Posterior vena cava (tissue), 2 donors: ENCODE measurements around the gene ALKBH8. TPM values are rescaled to one million over a fixed set of nuclear protein-coding genes. Genes with fewer than 3 reads are reported as not detected.

Experiments used
- DNase-seq: peaks from one replicate; pipeline ENCODE4 v3.0.0-alpha.2; 2020; ENCODE audit warnings: low spot score
- intact Hi-C, 2 donors: fragments of 100-400 bp; cut with DNase I; formaldehyde crosslinking; loops; one replicate each; pipeline versions ENCODE4 v1.14.1 to v1.14.2; 2022 to 2023
- long read RNA-seq, 2 donors: library from polyadenylated mRNA; unstranded; transcript quantifications; one replicate each; pipeline ENCODE4 v2.0.0, GENCODE V29; 2020 to 2021
- total RNA-seq, 2 donors: library from RNA; stranded (reverse); fragmentation: NEBNext Ultra II Directional; extraction: Animal tissue kit (Norgen Biotek cat#: 25700); gene quantifications; one replicate each; pipeline ENCODE4 v1.2.1, GENCODE V29; 2021
- donor health status: DM: yes; HTN: yes; CAD: no.
- donor health status: DM: yes; HTN: yes; CAD: no.

The ALKBH8 gene, protein sequence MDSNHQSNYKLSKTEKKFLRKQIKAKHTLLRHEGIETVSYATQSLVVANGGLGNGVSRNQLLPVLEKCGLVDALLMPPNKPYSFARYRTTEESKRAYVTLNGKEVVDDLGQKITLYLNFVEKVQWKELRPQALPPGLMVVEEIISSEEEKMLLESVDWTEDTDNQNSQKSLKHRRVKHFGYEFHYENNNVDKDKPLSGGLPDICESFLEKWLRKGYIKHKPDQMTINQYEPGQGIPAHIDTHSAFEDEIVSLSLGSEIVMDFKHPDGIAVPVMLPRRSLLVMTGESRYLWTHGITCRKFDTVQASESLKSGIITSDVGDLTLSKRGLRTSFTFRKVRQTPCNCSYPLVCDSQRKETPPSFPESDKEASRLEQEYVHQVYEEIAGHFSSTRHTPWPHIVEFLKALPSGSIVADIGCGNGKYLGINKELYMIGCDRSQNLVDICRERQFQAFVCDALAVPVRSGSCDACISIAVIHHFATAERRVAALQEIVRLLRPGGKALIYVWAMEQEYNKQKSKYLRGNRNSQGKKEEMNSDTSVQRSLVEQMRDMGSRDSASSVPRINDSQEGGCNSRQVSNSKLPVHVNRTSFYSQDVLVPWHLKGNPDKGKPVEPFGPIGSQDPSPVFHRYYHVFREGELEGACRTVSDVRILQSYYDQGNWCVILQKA
- total RNA-seq = 10 to 100 TPM; 10.3 to 10.7 TPM
- long read RNA-seq, donor 1, partial matches to known transcripts = 1 of 2 reads
- long read RNA-seq, donor 1, other reads (novel, unspliced or antisense) = 1 of 2 reads
- long read RNA-seq, donor 2, full-length matches to known transcripts = 6 of 13 reads
- long read RNA-seq, donor 2, partial matches to known transcripts = 4 of 13 reads
- long read RNA-seq, donor 2, other reads (novel, unspliced or antisense) = 3 of 13 reads

DNA sequence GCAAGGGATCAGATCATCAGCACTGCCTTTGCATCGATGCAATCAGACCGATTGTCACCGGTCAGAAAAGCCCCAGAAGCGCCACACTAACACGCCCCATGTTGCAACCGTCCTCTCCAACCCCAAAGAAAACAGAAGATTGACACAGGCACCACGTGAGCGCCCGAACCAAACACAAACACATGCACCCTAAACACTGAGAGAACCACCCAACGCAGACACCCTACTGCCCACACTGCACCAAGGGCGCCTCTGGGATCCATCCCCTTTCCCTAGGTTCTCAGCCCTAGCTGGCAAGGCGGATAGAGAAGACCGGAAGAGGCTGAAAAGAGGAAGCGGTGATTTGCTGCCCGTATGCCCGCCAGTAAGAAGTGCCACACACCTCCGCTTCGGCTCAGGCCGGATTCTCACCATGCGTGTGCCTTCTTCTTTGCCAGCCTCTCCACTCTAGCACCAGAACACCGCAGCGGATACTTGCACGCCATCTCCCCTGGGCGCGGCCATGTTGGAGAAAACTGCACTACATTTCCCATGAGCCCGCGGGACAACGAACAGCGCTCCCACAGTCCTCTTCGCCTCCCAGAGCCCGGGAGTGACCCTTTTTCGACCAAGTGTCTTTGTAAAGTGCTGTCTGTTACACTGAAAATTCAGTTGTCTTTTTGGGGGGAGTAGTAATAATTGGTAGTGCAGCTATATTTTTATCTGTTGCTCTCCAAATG lies at the start of gene ALKBH8:
ALKBH8 (minus strand) TSS at position 517 of the 719 bp plus-strand sequence. CDS start 4,842 bp downstream, outside the sequence.
- DNase-seq = peak; percentile 91
- intact Hi-C loops = loop anchor here in 1 of 2 donors (5.0 kb wide), 2 partner anchors 122 to 207 kb away; no protein-coding TSS in a partner anchor

GRCh38 chr11:107612445-107612844 lies 46.9 kb upstream of the ALKBH8 start:
- intact Hi-C loops = no loop called here
- no peak for DNase-seq

DNA sequence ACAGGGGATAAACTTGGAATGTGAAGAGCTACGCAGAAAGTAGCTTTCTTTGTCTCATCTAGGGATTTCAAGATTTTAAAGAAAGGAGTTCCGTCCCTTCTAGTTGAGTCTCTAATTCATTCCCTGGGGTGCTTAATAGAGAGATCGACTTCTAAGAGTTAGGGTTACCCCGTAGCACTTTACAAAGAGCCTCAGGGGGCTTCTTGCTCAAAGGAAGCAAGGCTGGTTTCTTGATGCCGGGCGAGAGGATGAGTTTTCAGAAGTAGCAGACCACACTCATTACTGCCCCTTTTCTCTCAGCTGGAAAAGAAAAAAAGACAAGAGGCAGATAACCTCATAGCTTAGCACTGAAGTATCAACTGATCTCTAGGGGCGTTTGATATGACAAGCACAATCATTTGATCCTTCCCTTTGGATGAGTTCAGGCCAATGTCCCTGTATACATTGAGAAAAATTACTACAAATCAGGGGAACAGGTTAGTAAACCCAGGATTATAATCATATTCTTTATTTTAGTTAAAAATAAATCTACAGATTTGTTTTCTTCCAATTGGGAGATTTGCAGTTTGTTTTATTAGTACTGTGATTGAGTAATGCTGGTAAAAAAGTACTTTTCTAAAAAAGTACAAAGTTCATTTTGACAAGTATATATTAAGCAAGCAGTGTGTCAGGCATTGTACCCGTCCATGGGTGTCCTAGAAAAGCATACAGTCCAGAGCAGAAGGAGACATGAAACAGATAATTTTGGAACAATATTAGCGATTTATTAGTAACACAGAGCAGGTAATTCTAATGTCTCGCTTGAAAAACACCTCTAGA lies 44.1 kb upstream of the ALKBH8 start:
- no peak for DNase-seq

GRCh38 chr11:107608809-107609208 lies 43.3 kb upstream of the ALKBH8 start:
- intact Hi-C loops = no loop called here

More for the DNA sequence above, 44.1 kb upstream of the ALKBH8 start:
- intact Hi-C loops = no loop called here

GRCh38 chr11:107606141-107606540 lies 40.6 kb upstream of the ALKBH8 start:
- DNase-seq = no peak
- intact Hi-C loops = no loop called here

More at GRCh38 chr11:107608809-107609208, 43.3 kb upstream of the ALKBH8 start:
- DNase-seq = no peak

GRCh38 chr11:107605061-107606006 lies 39.8 kb upstream of the ALKBH8 start:
- intact Hi-C loops = no loop called here

DNA sequence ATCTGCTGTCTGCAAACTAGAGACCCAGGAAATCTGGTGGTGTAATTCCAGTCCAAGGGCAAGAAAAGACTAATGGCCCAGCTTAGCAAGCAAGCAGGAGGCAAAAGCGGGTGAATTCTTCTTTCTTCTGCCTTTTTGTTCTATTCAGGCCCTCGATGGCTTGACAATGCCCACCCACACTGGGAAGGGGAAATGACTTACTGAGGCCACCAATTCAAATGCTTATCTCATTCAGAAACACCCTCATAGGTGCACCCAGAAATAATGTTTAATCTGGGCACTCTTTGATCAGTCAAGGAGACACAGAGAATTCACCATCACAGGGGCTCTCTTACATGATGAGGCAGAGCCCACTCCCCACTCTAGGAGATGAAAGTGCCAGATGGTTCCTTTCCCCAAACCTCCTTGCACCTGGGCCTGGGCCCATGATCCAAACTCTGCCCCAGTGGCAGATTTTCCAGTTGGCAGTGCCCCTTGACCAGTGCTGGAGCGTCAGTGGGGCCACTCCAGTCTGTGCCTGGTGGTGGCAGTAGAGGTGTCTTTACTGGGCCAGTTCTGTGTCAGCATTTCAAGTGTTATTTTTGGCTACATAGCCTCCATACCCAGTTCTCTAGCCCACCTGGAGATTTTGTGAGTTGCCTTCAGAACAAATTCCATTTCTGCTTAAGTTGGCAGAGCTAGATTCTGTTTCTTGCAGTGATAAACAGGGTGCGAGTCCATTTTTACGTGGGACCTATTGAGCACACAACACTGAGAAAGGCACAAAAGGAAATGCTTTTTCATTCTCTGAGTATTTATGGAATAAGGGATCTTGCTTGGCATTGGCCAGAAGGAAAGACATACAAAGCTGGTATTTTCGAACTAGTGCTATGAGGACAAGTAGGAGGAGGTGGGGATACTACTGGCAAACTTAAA lies 32.9 kb upstream of the ALKBH8 start:
- intact Hi-C loops = no loop called here
- no peak for DNase-seq

More at GRCh38 chr11:107605061-107606006, 39.8 kb upstream of the ALKBH8 start:
- DNase-seq = no peak

GRCh38 chr11:107594736-107595135 lies 29.2 kb upstream of the ALKBH8 start:
- DNase-seq = no peak
- intact Hi-C loops = no loop called here

DNA sequence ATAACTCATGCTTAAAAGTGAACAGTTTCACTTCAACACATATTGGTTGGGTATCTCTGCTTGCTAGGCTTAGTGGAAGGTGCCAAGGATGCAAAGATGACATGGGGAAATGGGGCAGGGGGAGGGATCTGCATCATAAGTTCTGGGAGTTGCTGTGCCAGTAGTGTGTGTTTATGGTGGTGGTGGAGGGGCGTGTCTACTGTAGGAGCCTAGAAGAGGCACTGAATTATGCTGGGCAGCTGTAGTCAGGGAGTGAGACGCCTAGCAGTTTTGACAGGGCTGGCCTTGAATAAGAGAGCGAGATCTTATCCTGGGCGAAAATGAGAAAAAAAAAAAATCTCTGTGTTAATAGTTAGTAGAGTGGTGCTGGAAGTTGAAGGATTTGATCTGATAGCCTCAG lies 28.4 kb upstream of the ALKBH8 start:
- intact Hi-C loops = no loop called here
- DNase-seq = no peak

DNA sequence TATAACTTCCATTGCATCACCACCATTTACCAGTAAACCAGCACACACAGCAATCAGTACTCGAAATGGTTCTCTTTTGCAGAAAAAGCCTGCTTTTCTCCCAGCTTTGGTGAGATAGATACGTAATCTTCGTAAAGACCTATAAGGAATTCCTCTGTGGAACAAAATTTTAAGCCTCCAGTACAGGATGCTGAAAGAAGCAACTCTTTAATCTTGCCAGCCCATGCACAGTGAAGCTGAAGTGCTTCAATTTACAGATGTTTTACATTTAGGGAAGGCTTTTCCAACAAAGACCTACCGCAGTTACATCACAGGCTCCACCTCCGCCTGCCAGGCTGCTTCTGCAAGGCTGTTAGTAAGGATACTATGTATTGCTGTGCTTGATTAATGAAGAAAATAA lies 27.3 kb upstream of the ALKBH8 start:
- DNase-seq = no peak
- intact Hi-C loops = no loop called here

GRCh38 chr11:107592231-107592590 lies 26.7 kb upstream of the ALKBH8 start:
- intact Hi-C loops = no loop called here
- DNase-seq = no peak

GRCh38 chr11:107591378-107592230 lies 26.1 kb upstream of the ALKBH8 start:
- no peak for DNase-seq
- intact Hi-C loops = no loop called here

- peak; percentile 85 for DNase-seq
These were observed 25.2 kb upstream of the ALKBH8 start, which contains the start of gene ELMOD1 for GRCh38 chr11:107590460-107591377. TSS of gene ELMOD1 (plus strand) at chr11:107591147. CDS start at chr11:107618190, 27,043 bp downstream.

GRCh38 chr11:107587306-107587979 lies 21.9 kb upstream of the ALKBH8 start:
- intact Hi-C loops = no loop called here
- no peak for DNase-seq

More at GRCh38 chr11:107590460-107591377, 25.2 kb upstream of the ALKBH8 start, which contains the start of gene ELMOD1:
- intact Hi-C loops = no loop called here
